Loucy (cell line): ENCODE measurements around the gene TAPBP.

Experiments
- H2AFZ ChIP-seq: fragments of 200-600 bp; sonication (generic); 2 replicates; pipeline ENCODE4 v1.6.0; 2016; ENCODE audit warnings: antibody characterized with exemption, mild to moderate bottlenecking, low read length, moderate library complexity
- H3F3A ChIP-seq: fragments of 200-600 bp; 2 replicates; pipeline ENCODE4 v1.6.0; 2016; ENCODE audit warnings: antibody characterized with exemption, low read depth, mild to moderate bottlenecking
- H3K27me3 ChIP-seq: fragments of 200-600 bp; sonication (generic); 2 replicates; pipeline ENCODE4 v1.6.1; 2014; ENCODE audit warnings: low read length, mild to moderate bottlenecking; ENCODE audit not compliant: insufficient read depth, poor library complexity, severe bottlenecking
- H3K36me3 ChIP-seq: fragments of 200-600 bp; sonication (generic); 2 replicates; pipeline ENCODE4 v1.6.1; 2016; ENCODE audit warnings: low read length; ENCODE audit not compliant: insufficient read depth
- H3K4me1 ChIP-seq: fragments of 200-600 bp; sonication (generic); 2 replicates; pipeline ENCODE4 v1.5.1; 2014; ENCODE audit warnings: low read length, mild to moderate bottlenecking; ENCODE audit not compliant: insufficient read depth, poor library complexity, severe bottlenecking
- H3K4me2 ChIP-seq: fragments of 200-600 bp; sonication (generic); 2 replicates; pipeline ENCODE4 v1.6.0; 2014; ENCODE audit warnings: antibody characterized with exemption, low read length, low read depth, mild to moderate bottlenecking; ENCODE audit not compliant: poor library complexity, severe bottlenecking
- H3K4me3 ChIP-seq: fragments of 200-600 bp; sonication (generic); 2 replicates; pipeline ENCODE4 v1.5.1; 2014; ENCODE audit warnings: low read length, mild to moderate bottlenecking, mixed read lengths; ENCODE audit not compliant: poor library complexity, severe bottlenecking
- H3K79me2 ChIP-seq: fragments of 200-600 bp; sonication (generic); 2 replicates; pipeline ENCODE4 v1.6.1; 2014; ENCODE audit warnings: low read length; ENCODE audit not compliant: insufficient read depth
- H3K9ac ChIP-seq: fragments of 200-600 bp; sonication (generic); 2 replicates; pipeline ENCODE4 v1.6.0; 2014; ENCODE audit warnings: mild to moderate bottlenecking, low read depth, low read length, moderate library complexity; ENCODE audit not compliant: poor library complexity, severe bottlenecking
- H3K9me2 ChIP-seq: fragments of 200-600 bp; sonication (generic); replicated peaks from 2 replicates; pipeline ENCODE4 v1.6.1; 2016; ENCODE audit warnings: low read depth, low read length, mixed read lengths
- H3K9me3 ChIP-seq: fragments of 200-600 bp; sonication (generic); 2 replicates; pipeline ENCODE4 v1.6.1; 2014; ENCODE audit warnings: mild to moderate bottlenecking, antibody characterized with exemption, low read length, low read depth; ENCODE audit not compliant: insufficient read depth
- H4K20me1 ChIP-seq: fragments of 200-600 bp; sonication (generic); 2 replicates; pipeline ENCODE4 v1.6.0; 2014; ENCODE audit warnings: antibody characterized with exemption, low read length, mild to moderate bottlenecking; ENCODE audit not compliant: insufficient read depth, poor library complexity, severe bottlenecking
- CTCF ChIP-seq: fragments of 200-600 bp; sonication (generic); conservative IDR thresholded peaks from 2 replicates; pipeline ENCODE4 v1.5.1; 2014; ENCODE audit warnings: mild to moderate bottlenecking, antibody characterized with exemption, low read length
- EZH2phosphoT487 ChIP-seq: fragments of 200-600 bp; IDR thresholded peaks from 2 replicates; pipeline ENCODE4 v1.6.1; 2018; ENCODE audit warnings: antibody characterized with exemption, mild to moderate bottlenecking, moderate library complexity, borderline replicate concordance

Gene TAPBP

GRCh38 chr6:33288921-33289783, 24.7 kb downstream of the TAPBP start, which contains the start of the genes PFDN6 and WDR46:
PFDN6 (plus strand) TSS chr6:33289601; CDS start chr6:33289857, 256 bp downstream.
WDR46 (minus strand) TSS chr6:33289239; CDS start chr6:33289170, 69 bp downstream.
- Histone ChIP-seq H3K4me3 (peak within 1 kb of the TSS; percentile 81), H3F3A (no peaks in the 10 kb centered on the region), H3K36me3 (peaks cover 17% of the 10 kb centered on the region; the same call in 1 of the 2 replicates), H3K4me1 (peaks cover 17% of the 10 kb centered on the region), H2AFZ (peak within 1 kb of the TSS; percentile 94), H3K79me2 (peaks cover 42% of the 10 kb centered on the region), H3K9me3 (no peaks in the 10 kb centered on the region), H3K4me2 (peak within 1 kb of the TSS; percentile 100), H3K27me3 (no peaks in the 10 kb centered on the region), H4K20me1 (no peaks in the 10 kb centered on the region), H3K9ac (peak within 1 kb of the TSS; percentile 80), H3K9me2 (no peaks in the 10 kb centered on the region)
- TF ChIP-seq EZH2phosphoT487 (no peak), CTCF (no peak)

GRCh38 chr6:33288141-33288920, 25.5 kb downstream of the TAPBP start:
- Histone ChIP-seq H2AFZ (peak overlapping the region; percentile 94), H3K79me2 (peaks cover 42% of the 10 kb centered on the region), H3K4me3 (peak overlapping the region; percentile 81), H3K9me3 (no peaks in the 10 kb centered on the region), H3F3A (no peaks in the 10 kb centered on the region), H3K4me1 (peaks cover 17% of the 10 kb centered on the region), H3K9me2 (no peaks in the 10 kb centered on the region), H3K9ac (peak overlapping the region; percentile 80), H3K27me3 (no peaks in the 10 kb centered on the region), H3K36me3 (peaks cover 17% of the 10 kb centered on the region; the same call in 1 of the 2 replicates), H4K20me1 (no peaks in the 10 kb centered on the region), H3K4me2 (peak overlapping the region; percentile 100)
- TF ChIP-seq EZH2phosphoT487 (no peak), CTCF (no peak)

GRCh38 chr6:33286946-33287914, 26.6 kb downstream of the TAPBP start:
- Histone ChIP-seq H3K36me3 (peaks cover 17% of the 10 kb centered on the region; the same call in 1 of the 2 replicates), H3K4me2 (peak overlapping the region; percentile 100)

More at GRCh38 chr6:33286946-33287914, 26.6 kb downstream of the TAPBP start:
- Histone ChIP-seq H3K9ac (peak overlapping the region; percentile 80), H3K4me1 (peaks cover 17% of the 10 kb centered on the region), H3K27me3 (no peaks in the 10 kb centered on the region), H3K79me2 (peaks cover 42% of the 10 kb centered on the region), H3K4me3 (peak overlapping the region; percentile 81), H4K20me1 (no peaks in the 10 kb centered on the region), H3K9me2 (no peaks in the 10 kb centered on the region), H3K9me3 (no peaks in the 10 kb centered on the region), H2AFZ (no peak overlapping the region), H3F3A (no peaks in the 10 kb centered on the region)
- TF ChIP-seq CTCF (no peak), EZH2phosphoT487 (no peak)
